ENCODE data around the gene IKBKE. TPM values are rescaled to one million over a fixed set of nuclear protein-coding genes. Genes with fewer than 3 reads are reported as not detected.

Gene IKBKE
- total RNA-seq, 4 donors from 2014 or later = 1.4 to 2.5 (median 2.3) TPM

- WGBS = 68% methylated on average over 4 of the region's 4 CpGs
- intact Hi-C loops (cut with DNase I) = no loop called here
- Histone ChIP-seq H3K27me3 (no peaks in the 10 kb centered on the region), H3K9me3 (no peaks in the 10 kb centered on the region), H3K4me3 (no peak overlapping the region), H3K27ac (replicated peaks in 1 of 4) (peak overlapping the region in 3 of 4 donors; percentile 2 to 64 (median 50)), H3K4me1 (peaks cover 17 to 21% (median 19%) of the 10 kb centered on the region in 4 donors), H3K36me3 (peaks cover 0 to 53% (median 24%) of the 10 kb centered on the region in 4 donors)
- DNase-seq (ENCODE audit: extremely low spot score) = no peak
- no peak for TF ChIP-seq POLR2A (IDR thresholded peaks at IDR 0.05; ENCODE audit: low read depth)
- TF ChIP-seq POLR2AphosphoS5 (IDR thresholded peaks at IDR 0.05) = no peak
- TF ChIP-seq, protein P1, sequence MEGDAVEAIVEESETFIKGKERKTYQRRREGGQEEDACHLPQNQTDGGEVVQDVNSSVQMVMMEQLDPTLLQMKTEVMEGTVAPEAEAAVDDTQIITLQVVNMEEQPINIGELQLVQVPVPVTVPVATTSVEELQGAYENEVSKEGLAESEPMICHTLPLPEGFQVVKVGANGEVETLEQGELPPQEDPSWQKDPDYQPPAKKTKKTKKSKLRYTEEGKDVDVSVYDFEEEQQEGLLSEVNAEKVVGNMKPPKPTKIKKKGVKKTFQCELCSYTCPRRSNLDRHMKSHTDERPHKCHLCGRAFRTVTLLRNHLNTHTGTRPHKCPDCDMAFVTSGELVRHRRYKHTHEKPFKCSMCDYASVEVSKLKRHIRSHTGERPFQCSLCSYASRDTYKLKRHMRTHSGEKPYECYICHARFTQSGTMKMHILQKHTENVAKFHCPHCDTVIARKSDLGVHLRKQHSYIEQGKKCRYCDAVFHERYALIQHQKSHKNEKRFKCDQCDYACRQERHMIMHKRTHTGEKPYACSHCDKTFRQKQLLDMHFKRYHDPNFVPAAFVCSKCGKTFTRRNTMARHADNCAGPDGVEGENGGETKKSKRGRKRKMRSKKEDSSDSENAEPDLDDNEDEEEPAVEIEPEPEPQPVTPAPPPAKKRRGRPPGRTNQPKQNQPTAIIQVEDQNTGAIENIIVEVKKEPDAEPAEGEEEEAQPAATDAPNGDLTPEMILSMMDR (IDR thresholded peaks at IDR 0.05) = no peak
- no peak for TF ChIP-seq EP300 (IDR thresholded peaks at IDR 0.05)
These were observed 40.9 kb upstream of the IKBKE start for GRCh38 chr1:206429421-206429820.

DNA sequence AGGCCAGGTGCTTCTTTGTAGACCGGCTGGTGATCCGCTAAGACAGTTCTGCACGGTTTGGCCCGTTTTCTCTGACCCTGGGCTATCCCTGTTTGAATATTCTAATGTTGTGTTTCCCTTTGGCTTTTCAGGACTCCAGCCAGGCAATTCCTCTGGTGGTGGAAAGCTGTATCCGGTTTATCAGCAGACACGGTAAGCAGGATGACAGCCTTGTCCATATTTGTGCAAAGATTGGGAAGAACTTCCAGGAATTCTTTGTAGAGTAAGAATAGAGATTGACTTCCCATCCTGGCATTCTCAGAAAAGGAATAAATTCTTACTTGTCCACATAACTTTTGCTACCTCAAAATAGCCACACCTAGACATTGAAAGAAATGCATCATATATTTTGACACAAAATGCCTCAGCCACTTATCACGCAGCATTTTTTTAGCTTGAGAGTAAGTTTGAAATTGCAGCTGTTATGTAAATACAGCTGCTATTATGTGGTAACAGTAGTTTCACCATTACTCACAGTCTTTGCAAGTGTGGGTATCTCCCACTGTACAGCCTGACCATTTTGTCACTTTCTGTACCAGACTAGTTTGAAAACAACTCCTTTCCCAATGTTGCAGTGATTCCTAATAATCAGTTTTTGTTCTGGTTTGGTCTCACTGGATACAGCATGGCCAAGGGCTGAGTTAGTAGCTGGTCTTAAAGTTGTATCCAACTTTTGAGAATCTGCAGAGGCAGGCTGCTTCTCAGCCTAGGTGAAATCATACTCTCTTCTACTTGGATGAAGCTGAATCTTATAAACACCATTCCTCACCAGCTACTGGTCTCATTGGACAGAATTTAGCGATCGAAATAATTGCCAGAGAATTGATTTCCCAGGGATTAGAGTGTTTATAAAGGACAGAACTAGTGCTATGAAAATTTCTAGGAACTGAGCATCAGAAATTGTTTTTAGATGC is 40.0 kb upstream of the IKBKE start:
- H3K36me3 ChIP-seq = peaks cover 0 to 51% (median 24%) of the 10 kb centered on the region in 4 donors
- intact Hi-C loops (cut with DNase I) = no loop called here
- TF ChIP-seq, protein P1 (IDR thresholded peaks at IDR 0.05) = peak in 1 of 3 experiments; percentile 28
- TF ChIP-seq EP300 (IDR thresholded peaks at IDR 0.05) (no peak), POLR2A (IDR thresholded peaks at IDR 0.05; ENCODE audit: low read depth) (no peak), POLR2AphosphoS5 (IDR thresholded peaks at IDR 0.05) (peak; percentile 45 to 57)
- WGBS = 46% methylated on average over 9 of the region's 9 CpGs
- peak overlapping the region; percentile 2 to 64 (median 47) for H3K27ac ChIP-seq (replicated peaks in 1 of 4)
- DNase-seq (ENCODE audit: extremely low spot score) = no peak
- no peaks in the 10 kb centered on the region for H3K27me3 ChIP-seq
- no peaks in the 10 kb centered on the region for H3K9me3 ChIP-seq
- H3K4me3 ChIP-seq = no peak overlapping the region
- peaks cover 17 to 21% (median 19%) of the 10 kb centered on the region in 4 donors for H3K4me1 ChIP-seq

DNA sequence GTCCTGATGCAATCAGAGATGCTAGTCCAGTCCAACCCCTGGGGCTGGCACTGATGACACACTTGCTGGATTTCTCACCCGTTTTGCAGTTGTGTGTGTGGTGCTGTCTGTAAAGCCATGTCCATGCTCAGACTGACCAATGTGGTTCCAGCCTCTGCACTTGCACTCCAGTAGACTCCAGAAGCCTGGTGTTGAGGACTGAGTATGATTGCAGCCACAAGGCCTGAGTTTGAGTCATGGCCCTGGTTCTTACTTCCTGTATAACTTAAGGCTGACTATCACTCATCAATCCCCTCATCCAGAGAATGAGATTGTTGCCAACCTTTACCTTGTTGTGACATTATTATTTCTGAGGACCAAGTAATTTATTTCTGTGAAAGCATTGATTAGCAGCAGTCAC is 34.8 kb upstream of the IKBKE start:
- WGBS = no CpG with 5 or more reads among the region's 1 CpG
- no peak overlapping the region for H3K27ac ChIP-seq (replicated peaks in 1 of 4)
- no peak for DNase-seq (ENCODE audit: extremely low spot score)
- peaks cover 20 to 69% (median 39%) of the 10 kb centered on the region in 4 donors for H3K36me3 ChIP-seq
- intact Hi-C loops (cut with DNase I) = no loop called here
- H3K4me3 ChIP-seq = no peak overlapping the region
- H3K9me3 ChIP-seq = no peaks in the 10 kb centered on the region
- H3K4me1 ChIP-seq = peaks cover 4 to 7% (median 5%) of the 10 kb centered on the region in 4 donors
- H3K27me3 ChIP-seq = no peaks in the 10 kb centered on the region
- TF ChIP-seq EP300 (IDR thresholded peaks at IDR 0.05) (no peak), POLR2A (IDR thresholded peaks at IDR 0.05; ENCODE audit: low read depth) (no peak), POLR2AphosphoS5 (IDR thresholded peaks at IDR 0.05) (no peak)
- TF ChIP-seq, protein P1 (IDR thresholded peaks at IDR 0.05) = no peak

GRCh38 chr1:206438554-206438953 is 31.7 kb upstream of the IKBKE start:
- H3K36me3 ChIP-seq = peaks cover 30 to 76% (median 64%) of the 10 kb centered on the region in 4 donors
- DNase-seq (ENCODE audit: extremely low spot score) = no peak
- no peak overlapping the region for H3K27ac ChIP-seq (replicated peaks in 1 of 4)
- H3K27me3 ChIP-seq = no peaks in the 10 kb centered on the region
- H3K4me3 ChIP-seq = no peak overlapping the region
- H3K4me1 ChIP-seq = no peaks in the 10 kb centered on the region
- intact Hi-C loops (cut with DNase I) = no loop called here
- no peak for TF ChIP-seq EP300 (IDR thresholded peaks at IDR 0.05)
- no peak for TF ChIP-seq POLR2AphosphoS5 (IDR thresholded peaks at IDR 0.05)
- TF ChIP-seq, protein P1 (IDR thresholded peaks at IDR 0.05) = no peak
- TF ChIP-seq POLR2A (IDR thresholded peaks at IDR 0.05; ENCODE audit: low read depth) = no peak
- no peaks in the 10 kb centered on the region for H3K9me3 ChIP-seq

All from esophagus muscularis mucosa (tissue), 4 donors.